GM23338 (cell line): ENCODE data around the gene NNT. TPM values are rescaled to one million over a fixed set of nuclear protein-coding genes. Genes with fewer than 3 reads are reported as not detected.

Experiments used
- ATAC-seq: fragments of 200-7000 bp; cut with Tn5 transposase; 3 replicates; pipeline ENCODE4 v1.9.1; 2020
- DNase-seq: peaks from one replicate; pipeline ENCODE4 v3.0.0-alpha.2; 2015; ENCODE audit warnings: low spot score
- H2AFZ ChIP-seq: fragments of 200-600 bp; sonication (generic); 2 replicates; pipeline ENCODE4 v1.8.0; 2016; ENCODE audit warnings: antibody characterized with exemption, mild to moderate bottlenecking, moderate library complexity
- H3F3A ChIP-seq: fragments of 200-600 bp; sonication (generic); replicated peaks from 2 replicates; pipeline ENCODE4 v1.8.0; 2017; ENCODE audit warnings: antibody characterized with exemption, mixed run types, low read depth
- H3K27ac ChIP-seq: fragments of 200-600 bp; sonication (generic); 2 replicates; pipeline ENCODE4 v1.6.1; 2016; ENCODE audit warnings: low read depth
- H3K27me3 ChIP-seq: fragments of 200-600 bp; sonication (generic); 2 replicates; pipeline ENCODE4 v1.8.0; 2016; ENCODE audit warnings: mild to moderate bottlenecking, mixed run types, moderate library complexity; ENCODE audit not compliant: insufficient read depth
- H3K36me3 ChIP-seq: fragments of 200-600 bp; sonication (generic); 2 replicates; pipeline ENCODE4 v1.8.0; 2016; ENCODE audit warnings: mild to moderate bottlenecking; ENCODE audit not compliant: insufficient read depth
- H3K4me1 ChIP-seq: fragments of 200-600 bp; sonication (generic); 2 replicates; pipeline ENCODE4 v1.8.0; 2016; ENCODE audit warnings: mild to moderate bottlenecking, moderate library complexity; ENCODE audit not compliant: insufficient read depth
- H3K4me2 ChIP-seq: fragments of 200-600 bp; sonication (generic); 2 replicates; pipeline ENCODE4 v1.7.1; 2017; ENCODE audit warnings: mixed run types
- H3K4me3 ChIP-seq: fragments of 200-600 bp; sonication (generic); 2 replicates; pipeline ENCODE4 v1.6.1; 2016; ENCODE audit warnings: mixed run types
- H3K79me2 ChIP-seq: fragments of 200-600 bp; sonication (generic); replicated peaks from 2 replicates; pipeline ENCODE4 v1.8.0; 2017; ENCODE audit warnings: mild to moderate bottlenecking; ENCODE audit not compliant: insufficient read depth
- H3K9me2 ChIP-seq: fragments of 200-600 bp; sonication (generic); 2 replicates; pipeline ENCODE4 v1.8.0; 2017; ENCODE audit not compliant: insufficient read depth
- H4K20me1 ChIP-seq: fragments of 200-600 bp; sonication (generic); replicated peaks from 2 replicates; pipeline ENCODE4 v1.8.0; 2017; ENCODE audit warnings: mild to moderate bottlenecking; ENCODE audit not compliant: insufficient read depth
- H3K27ac Mint-ChIP-seq: 2 replicates; pipeline ENCODE4 v1.8.0; 2020; ENCODE audit warnings: inconsistent platforms, mild to moderate bottlenecking, moderate library complexity, mixed read lengths
- H3K27me3 Mint-ChIP-seq: 3 replicates; pipeline ENCODE4 v1.8.0; 2022; ENCODE audit warnings: low read depth, mild to moderate bottlenecking, moderate library complexity, mixed read lengths, inconsistent platforms; ENCODE audit not compliant: insufficient read depth, poor library complexity
- H3K36me3 Mint-ChIP-seq: 3 replicates; pipeline ENCODE4 v1.8.0; 2021; ENCODE audit warnings: low read depth, mild to moderate bottlenecking, inconsistent platforms, moderate library complexity, mixed read lengths
- H3K4me1 Mint-ChIP-seq: 3 replicates; pipeline ENCODE4 v1.8.0; 2020; ENCODE audit warnings: mild to moderate bottlenecking, inconsistent platforms, mixed read lengths
- H3K4me3 Mint-ChIP-seq: 3 replicates; pipeline ENCODE4 v1.8.0; 2021; ENCODE audit warnings: moderate library complexity, mild to moderate bottlenecking, inconsistent platforms, mixed read lengths
- H3K9me3 Mint-ChIP-seq: 3 replicates; pipeline ENCODE4 v1.8.0; 2020; ENCODE audit warnings: moderate library complexity, mild to moderate bottlenecking, inconsistent platforms, mixed read lengths
- CREB1 ChIP-seq: fragments of 250-450 bp; sonication (Bioruptor Pico); IDR thresholded peaks from 2 replicates; pipeline ENCODE4 v1.5.0; 2020; ENCODE audit warnings: low read depth, mild to moderate bottlenecking, moderate library complexity
- CTCF ChIP-seq, 2 experiments: fragments of 200-600 bp in 1 of 2; sonication (generic) in 1 of 2; conservative IDR thresholded peaks; 2 replicates each; pipeline versions ENCODE4 v1.5.1 to v1.6.1; 2016 to 2017; ENCODE audit warnings: antibody characterized with exemption in 2 of 2, low read depth in 2 of 2, mild to moderate bottlenecking in 2 of 2, moderate library complexity in 1 of 2
- ETS1 ChIP-seq: IDR thresholded peaks from 2 replicates; pipeline ENCODE4 v1.6.1; 2016; ENCODE audit warnings: antibody characterized with exemption
- EZH2 ChIP-seq: fragments of 200-600 bp; sonication (generic); IDR thresholded peaks from one replicate; pipeline ENCODE4 v1.8.0; 2017; ENCODE audit warnings: antibody characterized with exemption, mild to moderate bottlenecking, low read depth; ENCODE audit not compliant: unreplicated experiment
- EZH2phosphoT487 ChIP-seq: fragments of 200-600 bp; sonication (generic); IDR thresholded peaks from one replicate; pipeline ENCODE4 v1.8.1; 2018; ENCODE audit warnings: antibody characterized with exemption; ENCODE audit not compliant: unreplicated experiment
- JUNB ChIP-seq: IDR thresholded peaks from one replicate; pipeline ENCODE4 v1.6.1; 2016; ENCODE audit warnings: antibody characterized with exemption; ENCODE audit not compliant: unreplicated experiment
- NANOG ChIP-seq: IDR thresholded peaks from 2 replicates; pipeline ENCODE4 v1.6.1; 2016; ENCODE audit warnings: antibody characterized with exemption, borderline replicate concordance
- REST ChIP-seq: IDR thresholded peaks from one replicate; pipeline ENCODE4 v1.6.1; 2018; ENCODE audit warnings: antibody characterized with exemption; ENCODE audit not compliant: unreplicated experiment
- STAT1 ChIP-seq: IDR thresholded peaks from one replicate; pipeline ENCODE4 v1.6.1; 2016; ENCODE audit warnings: antibody characterized with exemption; ENCODE audit not compliant: unreplicated experiment
- ZNF114 ChIP-seq: fragments of 250-450 bp; sonication (Bioruptor Pico); IDR thresholded peaks from 2 replicates; pipeline ENCODE4 v1.5.0; 2020; ENCODE audit warnings: mild to moderate bottlenecking, moderate library complexity
- ZNF331 ChIP-seq: fragments of 250-450 bp; sonication (Bioruptor Pico); IDR thresholded peaks from 2 replicates; pipeline ENCODE4 v1.5.0; 2020; ENCODE audit warnings: low read depth, mild to moderate bottlenecking, moderate library complexity
- ZNF462 ChIP-seq: fragments of 250-450 bp; sonication (Bioruptor Pico); IDR thresholded peaks from 2 replicates; pipeline ENCODE4 v1.5.0; 2020; ENCODE audit warnings: mild to moderate bottlenecking, moderate library complexity
- polyA plus RNA-seq: library from polyadenylated mRNA; unstranded; fragments of >200 nt; fragmentation: Nextera tagmentation; extraction: Ambion mirVana; gene quantifications from 2 replicates; pipeline ENCODE4 v1.2.1, GENCODE V29; 2016
- total RNA-seq: library from RNA; depleted of rRNA; stranded (reverse); fragments of >200 nt; shearing (Covaris generic); gene quantifications from 2 replicates; pipeline ENCODE4 v1.2.3, GENCODE V29; 2014

The NNT gene
- total and polyA plus RNA-seq, 2 experiments from 2014 or later: 10.8 to 15.9 TPM

GRCh38 chr5:43639566-43639965 lies 36.6 kb downstream of the NNT start (continued):
- no peak for TF ChIP-seq ZNF462
- no peak for TF ChIP-seq STAT1

GRCh38 chr5:43642428-43642827 lies 39.4 kb downstream of the NNT start:
- Mint-ChIP-seq H3K4me1 (no peaks in the 10 kb centered on the region; the same call in 2 of the 3 replicates), H3K27me3 (no peaks in the 10 kb centered on the region), H3K27ac (no peak overlapping the region), H3K4me3 (no peak overlapping the region), H3K9me3 (no peaks in the 10 kb centered on the region; the same call in 2 of the 3 replicates), H3K36me3 (no peaks in the 10 kb centered on the region)
- Histone ChIP-seq H3K79me2 (no peaks in the 10 kb centered on the region), H3K4me3 (no peak overlapping the region), H3K27me3 (no peaks in the 10 kb centered on the region), H3K4me2 (no peak overlapping the region), H3F3A (no peaks in the 10 kb centered on the region), H2AFZ (no peak overlapping the region), H3K4me1 (no peaks in the 10 kb centered on the region), H4K20me1 (no peaks in the 10 kb centered on the region), H3K9me2 (no peaks in the 10 kb centered on the region), H3K36me3 (peaks cover 3% of the 10 kb centered on the region; the same call in 1 of the 2 replicates), H3K27ac (no peak overlapping the region)
- no peak for TF ChIP-seq ZNF114 (CRISPR knock-in tag)
- TF ChIP-seq ZNF331 (CRISPR knock-in tag): no peak
- no peak for TF ChIP-seq REST
- TF ChIP-seq EZH2phosphoT487: no peak
- TF ChIP-seq ETS1: no peak
- no peak for TF ChIP-seq CREB1 (CRISPR knock-in tag)
- TF ChIP-seq NANOG: no peak
- TF ChIP-seq JUNB: no peak
- no peak for TF ChIP-seq EZH2
- TF ChIP-seq CTCF (conservative IDR thresholded peaks at IDR 0.05; ENCODE audit: low read depth in 2 of 2): no peak
- ATAC-seq: no peak
- no peak for DNase-seq
